Keratinocyte (primary cell): ENCODE data around the gene TARBP1. TPM values are rescaled to one million over a fixed set of nuclear protein-coding genes. Genes with fewer than 3 reads are reported as not detected.

ENCODE experiments used
- DNase-seq: peaks from one replicate; pipeline ENCODE4 v3.0.0-alpha.2; 2011; ENCODE audit warnings: low read depth, missing footprints, low spot score
- FAIRE-seq: peaks from 2 replicates; lab custom pipeline; 2011; peaks lifted over from hg19 to GRCh38; lab: Jason Lieb, UNC
- H2AFZ ChIP-seq: 2 replicates; pipeline ENCODE4 v1.6.0; 2012; ENCODE audit warnings: low read length, control low read depth, inconsistent platforms; ENCODE audit not compliant: control insufficient read depth
- H3K27ac ChIP-seq: 2 replicates; pipeline ENCODE4 v1.5.1; 2011; ENCODE audit warnings: low read length; ENCODE audit not compliant: control insufficient read depth, insufficient read depth
- H3K27me3 ChIP-seq: 3 replicates; pipeline ENCODE4 v1.6.0; 2011; ENCODE audit warnings: low read length; ENCODE audit not compliant: control insufficient read depth, insufficient read depth; ENCODE audit errors: extremely low read depth
- H3K36me3 ChIP-seq, 2 experiments: 2 replicates in 1 of 2; 3 replicates in 1 of 2; pipeline ENCODE4 v1.5.1; 2011; ENCODE audit warnings: low read length in 2 of 2, mild to moderate bottlenecking in 1 of 2; ENCODE audit not compliant: control insufficient read depth in 2 of 2, insufficient read depth in 2 of 2; ENCODE audit errors: extremely low read depth in 1 of 2
- H3K4me1 ChIP-seq: 3 replicates; pipeline ENCODE4 v1.5.1; 2011; ENCODE audit warnings: low read length; ENCODE audit not compliant: control insufficient read depth, insufficient read depth; ENCODE audit errors: extremely low read depth
- H3K4me2 ChIP-seq: 3 replicates; pipeline ENCODE4 v1.6.0; 2011; ENCODE audit warnings: low read depth, low read length; ENCODE audit not compliant: control insufficient read depth, insufficient read depth; ENCODE audit errors: extremely low read depth
- H3K4me3 ChIP-seq, 3 experiments: fragments of 200-600 bp in 1 of 3; sonication (generic) in 1 of 3; 2 replicates in 2 of 3; 3 replicates in 1 of 3; pipeline ENCODE4 v1.5.1; 2011 to 2016; ENCODE audit warnings: low read length in 3 of 3, mild to moderate bottlenecking in 3 of 3, control low read depth in 2 of 3, inconsistent platforms in 1 of 3, low read depth in 1 of 3, mixed read lengths in 1 of 3, mixed run types in 1 of 3, moderate library complexity in 1 of 3; ENCODE audit not compliant: control insufficient read depth in 2 of 3, insufficient read depth in 2 of 3; ENCODE audit errors: extremely low read depth in 1 of 3
- H3K79me2 ChIP-seq: 2 replicates; pipeline ENCODE4 v1.6.0; 2012; ENCODE audit warnings: low read length; ENCODE audit not compliant: control insufficient read depth, insufficient read depth
- H3K9ac ChIP-seq: 3 replicates; pipeline ENCODE4 v1.6.0; 2011; ENCODE audit warnings: low read length; ENCODE audit not compliant: control insufficient read depth, insufficient read depth; ENCODE audit errors: extremely low read depth
- H3K9me1 ChIP-seq: 3 replicates; pipeline ENCODE4 v1.6.0; 2011; ENCODE audit warnings: low read length; ENCODE audit not compliant: control insufficient read depth, insufficient read depth; ENCODE audit errors: extremely low read depth
- H3K9me3 ChIP-seq: 2 replicates; pipeline ENCODE4 v1.5.1; 2012; ENCODE audit warnings: low read depth, low read length; ENCODE audit not compliant: control insufficient read depth
- H4K20me1 ChIP-seq: 3 replicates; pipeline ENCODE4 v1.6.0; 2011; ENCODE audit warnings: low read length; ENCODE audit not compliant: control insufficient read depth, insufficient read depth; ENCODE audit errors: extremely low read depth
- CTCF ChIP-seq, 3 experiments: IDR thresholded peaks in 1 of 3; conservative IDR thresholded peaks in 1 of 3; optimal IDR thresholded peaks in 1 of 3; 2 replicates in 2 of 3; 3 replicates in 1 of 3; pipeline versions ENCODE3 to v1.5.1; 2011; ENCODE audit warnings: low read length in 3 of 3, mild to moderate bottlenecking in 3 of 3, moderate library complexity in 2 of 3, control low read depth in 1 of 3, inconsistent platforms in 1 of 3; ENCODE audit not compliant: insufficient read depth in 2 of 3; ENCODE audit errors: extremely low read depth in 1 of 3
- EZH2 ChIP-seq: IDR thresholded peaks from one replicate; pipeline ENCODE4 v1.6.1; 2012; ENCODE audit warnings: inconsistent platforms, mild to moderate bottlenecking, low read length, moderate library complexity
- dilution Hi-C: fragments of 300-500 bp; cut with MboI; formaldehyde crosslinking; loops from one replicate; pipeline ENCODE4 v1.7.0; 2020; ENCODE audit warnings: low sequenced_read_pairs; ENCODE audit not compliant: extremely low pct_ligation_motif_present
- polyA plus RNA-seq, 5 experiments: library from polyadenylated mRNA; depleted of rRNA in 3 of 5; stranded (reverse) in 3 of 5; stranded (forward) in 1 of 5; unstranded in 1 of 5; fragments of >200 nt; gene quantifications; 1 replicate in 1 of 5; 2 replicates in 3 of 5; 3 replicates in 1 of 5; pipeline versions ENCODE4 v1.2.1 to v1.2.3, GENCODE V29; 2011 to 2012; ENCODE audit warnings: missing spikeins in 2 of 5, low read depth in 1 of 5, low replicate concordance in 1 of 5

The TARBP1 gene
- polyA plus RNA-seq, 1 donor (not counting 4 experiments of a cell fraction or from before 2014, with no cell fraction given), result 28.7 TPM

- H3K4me1 ChIP-seq, result peaks cover 30% of the 10 kb centered on the region
- FAIRE-seq, result no peak
- H3K9me1 ChIP-seq, result no peaks in the 10 kb centered on the region
- no peaks in the 10 kb centered on the region for H3K9me3 ChIP-seq
- H3K27ac ChIP-seq, result no peak overlapping the region
- DNase-seq, result no peak
- no peak overlapping the region for H3K9ac ChIP-seq
- H4K20me1 ChIP-seq, result no peaks in the 10 kb centered on the region
- no peak for TF ChIP-seq CTCF (optimal IDR thresholded peaks at IDR 0.05 in 1 of 3, IDR thresholded peaks at IDR 0.05 in 1 of 3, conservative IDR thresholded peaks at IDR 0.05 in 1 of 3; ENCODE audit: extremely low read depth in 1 of 3, insufficient read depth in 2 of 3, low read length in 3 of 3)
- TF ChIP-seq EZH2, result no peak
- no peaks in the 10 kb centered on the region for H3K27me3 ChIP-seq
- H3K4me2 ChIP-seq, result no peak overlapping the region
- H3K4me3 ChIP-seq, result no peak overlapping the region
- dilution Hi-C loops, result no loop called here
- H2AFZ ChIP-seq, result no peak overlapping the region
- H3K79me2 ChIP-seq, result no peaks in the 10 kb centered on the region
- no peaks in the 10 kb centered on the region for H3K36me3 ChIP-seq
Measured at GRCh38 chr1:234494049-234494448, 15.1 kb upstream of the TARBP1 start.

GRCh38 chr1:234490793-234491479 is 12.0 kb upstream of the TARBP1 start:
- H3K36me3 ChIP-seq, result no peaks in the 10 kb centered on the region
- H3K4me2 ChIP-seq, result no peak overlapping the region
- no peak overlapping the region for H2AFZ ChIP-seq
- no peak overlapping the region for H3K27ac ChIP-seq
- peaks cover 2% of the 10 kb centered on the region for H3K9me1 ChIP-seq
- DNase-seq (no peak), FAIRE-seq (no peak)
- TF ChIP-seq EZH2, result no peak
- no peak for TF ChIP-seq CTCF (optimal IDR thresholded peaks at IDR 0.05 in 1 of 3, IDR thresholded peaks at IDR 0.05 in 1 of 3, conservative IDR thresholded peaks at IDR 0.05 in 1 of 3; ENCODE audit: extremely low read depth in 1 of 3, insufficient read depth in 2 of 3, low read length in 3 of 3)
- dilution Hi-C loops, result no loop called here
- H3K27me3 ChIP-seq, result no peaks in the 10 kb centered on the region
- peaks cover 40% of the 10 kb centered on the region for H3K4me1 ChIP-seq
- no peaks in the 10 kb centered on the region for H3K9me3 ChIP-seq
- H3K9ac ChIP-seq, result no peak overlapping the region
- H4K20me1 ChIP-seq, result no peaks in the 10 kb centered on the region
- H3K4me3 ChIP-seq, result no peak overlapping the region
- no peaks in the 10 kb centered on the region for H3K79me2 ChIP-seq
